GM19351 (cell line): ENCODE results near the gene ADGRG6.
"Not testable (repeated sequence)": the region's sequence is repeated elsewhere in the genome, so short reads cannot be mapped to it uniquely, and the experiment has no call there.

Experiments used
- ATAC-seq: cut with Tn5 transposase; IDR thresholded peaks from one replicate; pipeline ENCODE4 v1.9.1; 2021; ENCODE audit warnings: mild to moderate bottlenecking, moderate library complexity; ENCODE audit not compliant: unreplicated experiment

Gene ADGRG6

GRCh38 chr6:142404751-142405150, 102.9 kb downstream of the ADGRG6 start:
- ATAC-seq, result no peak

DNA sequence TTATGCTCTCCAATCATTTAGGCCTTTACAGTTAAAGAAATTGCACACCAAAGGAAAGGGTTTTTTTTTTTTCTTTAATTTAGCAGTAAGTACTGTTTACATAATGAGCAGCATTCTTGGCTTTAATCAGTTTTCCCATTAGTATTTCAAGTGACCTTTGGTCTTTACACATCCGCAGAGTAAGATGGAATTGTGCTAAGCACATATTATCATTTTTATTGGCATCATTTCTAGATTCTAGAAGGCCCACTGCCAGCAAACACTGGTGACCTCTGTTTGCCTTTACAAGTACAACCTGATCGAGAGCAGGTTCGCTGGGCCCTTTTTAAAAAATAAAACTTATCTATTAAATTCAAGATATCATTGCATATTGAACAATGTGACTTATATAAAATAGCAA, 104.3 kb downstream of the ADGRG6 start:
- ATAC-seq, result no peak

- ATAC-seq, result no peak
These were observed 106.0 kb downstream of the ADGRG6 start for GRCh38 chr6:142407685-142408273.

DNA sequence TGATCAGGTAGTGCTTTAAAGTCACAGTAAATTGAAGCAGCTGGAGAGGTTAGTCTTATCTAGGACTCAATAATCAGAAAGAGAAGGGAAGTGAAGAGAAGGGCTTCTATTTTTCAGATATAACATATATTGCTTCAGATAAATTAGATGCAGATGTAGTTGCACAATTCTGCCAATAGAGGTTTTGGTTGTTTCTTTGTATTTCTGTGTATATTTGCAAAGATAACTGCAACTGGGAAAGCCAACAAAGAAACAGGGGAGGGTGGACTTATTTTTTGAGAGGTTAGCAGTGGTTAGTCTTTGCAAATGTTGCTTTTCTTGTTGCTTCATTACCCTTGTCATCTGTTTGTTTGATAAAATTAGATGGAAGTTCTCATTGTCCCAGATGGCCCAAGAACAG, 106.6 kb downstream of the ADGRG6 start:
- ATAC-seq, result no peak

DNA sequence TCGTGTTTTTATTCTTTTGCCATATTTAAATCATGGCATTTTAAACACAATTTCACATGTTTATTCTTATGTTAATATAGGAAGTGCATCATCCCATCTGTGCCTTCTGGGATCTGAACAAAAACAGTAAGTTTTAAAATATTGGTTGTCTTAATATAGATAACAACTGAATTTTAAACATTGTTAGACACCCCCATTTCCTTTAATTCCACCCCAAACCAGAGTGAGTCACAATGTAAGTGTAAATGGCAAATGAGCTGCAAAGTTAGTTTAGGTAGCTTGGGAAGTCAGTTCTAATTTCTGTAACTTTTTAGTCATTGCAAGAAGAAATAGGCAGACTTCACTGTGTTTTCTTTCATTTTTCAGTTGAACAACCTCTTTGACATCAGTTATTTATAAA, 108.0 kb downstream of the ADGRG6 start:
- no peak for ATAC-seq

DNA sequence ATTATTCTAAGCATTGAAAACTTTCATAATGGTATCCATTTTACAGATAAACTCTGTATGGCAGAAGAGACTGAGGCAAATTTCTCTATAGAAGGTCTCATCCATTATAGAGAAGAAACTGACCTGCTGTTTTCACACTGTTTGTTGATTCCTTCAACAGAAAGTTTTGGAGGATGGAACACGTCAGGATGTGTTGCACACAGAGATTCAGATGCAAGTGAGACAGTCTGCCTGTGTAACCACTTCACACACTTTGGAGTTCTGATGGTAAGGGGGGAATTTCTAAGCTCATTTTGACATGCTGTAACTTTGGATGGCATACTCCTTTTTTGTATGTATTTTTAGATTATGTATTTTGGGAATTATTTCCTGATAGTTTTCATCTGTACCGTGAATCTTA, 109.3 kb downstream of the ADGRG6 start:
- ATAC-seq, result no peak

GRCh38 chr6:142412241-142412640, 110.4 kb downstream of the ADGRG6 start:
- no peak for ATAC-seq

GRCh38 chr6:142412658-142413057, 110.9 kb downstream of the ADGRG6 start:
- no peak for ATAC-seq

- no peak for ATAC-seq
These were observed 111.3 kb downstream of the ADGRG6 start for GRCh38 chr6:142413111-142413510.

GRCh38 chr6:142414462-142415250, 112.8 kb downstream of the ADGRG6 start:
- no peak for ATAC-seq

GRCh38 chr6:142416179-142416578, 114.4 kb downstream of the ADGRG6 start:
- no peak for ATAC-seq

GRCh38 chr6:142416686-142417085, 114.9 kb downstream of the ADGRG6 start:
- ATAC-seq, result no peak

GRCh38 chr6:142417331-142417750, 115.5 kb downstream of the ADGRG6 start:
- no peak for ATAC-seq

DNA sequence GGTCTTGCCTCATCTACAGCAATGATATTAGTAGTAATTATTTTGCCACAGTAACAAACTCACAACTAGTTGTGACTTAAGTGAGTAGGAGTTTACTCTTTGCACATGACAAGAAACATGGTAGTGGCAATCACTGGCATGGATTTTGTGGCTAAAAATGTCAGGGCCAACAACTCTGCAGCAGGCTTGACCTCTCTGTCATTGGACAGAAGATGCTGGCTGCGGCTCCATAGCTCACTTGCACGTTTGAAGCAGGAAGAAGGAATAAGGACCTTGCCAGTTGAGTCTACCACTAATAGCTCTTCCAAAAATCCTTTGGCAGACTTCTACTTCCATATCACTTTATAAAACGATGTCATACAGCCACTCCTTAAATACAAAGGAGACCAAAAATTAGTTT, 117.3 kb downstream of the ADGRG6 start:
- no peak for ATAC-seq

DNA sequence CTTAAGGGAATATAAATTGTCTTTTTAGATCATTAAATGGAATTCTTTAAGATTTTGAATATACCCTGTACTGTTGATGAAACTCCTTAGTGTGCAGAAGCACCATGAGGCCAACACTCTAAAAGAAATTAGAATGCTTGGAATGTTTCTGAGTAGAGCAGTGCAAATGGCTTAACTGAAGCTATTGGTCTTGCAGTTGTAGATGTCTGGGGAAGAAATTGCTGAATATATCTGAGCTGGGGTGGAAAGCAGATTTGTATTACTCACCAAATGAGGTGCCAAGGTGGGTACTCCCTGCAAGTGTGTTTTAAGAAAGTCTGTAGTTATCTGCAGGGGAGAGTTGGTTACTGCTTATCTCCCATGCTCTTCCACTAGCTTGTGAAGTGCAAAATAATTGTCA, 119.0 kb downstream of the ADGRG6 start:
- ATAC-seq, result no peak

GRCh38 chr6:142421285-142422117, 119.7 kb downstream of the ADGRG6 start:
- ATAC-seq, result no peak

GRCh38 chr6:142426444-142427132, 124.8 kb downstream of the ADGRG6 start:
- ATAC-seq, result not testable (repeated sequence)

- not testable (repeated sequence) for ATAC-seq
These were observed 126.7 kb downstream of the ADGRG6 start for GRCh38 chr6:142428468-142428867.

DNA sequence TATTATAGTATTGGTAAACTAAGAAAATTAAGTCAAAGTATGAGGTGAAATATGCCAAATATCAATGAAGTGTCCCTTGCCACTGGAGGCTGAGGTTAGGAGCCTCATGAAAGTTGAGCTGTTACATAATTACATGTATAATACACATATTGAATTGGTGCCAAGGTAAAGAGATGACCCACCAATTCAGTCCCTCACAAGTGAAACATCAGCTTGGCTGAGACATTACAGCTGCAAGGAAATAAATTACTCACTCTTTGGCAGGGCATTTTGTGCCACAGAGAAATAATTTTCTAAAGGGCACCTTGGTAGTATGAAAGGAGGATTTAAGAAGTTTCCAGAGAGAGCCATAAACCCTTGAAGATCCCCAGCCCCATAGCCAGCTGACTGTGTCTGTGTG, 127.4 kb downstream of the ADGRG6 start:
- no peak for ATAC-seq

- no peak for ATAC-seq
These were observed 131.6 kb downstream of the ADGRG6 start for GRCh38 chr6:142433419-142433818.

DNA sequence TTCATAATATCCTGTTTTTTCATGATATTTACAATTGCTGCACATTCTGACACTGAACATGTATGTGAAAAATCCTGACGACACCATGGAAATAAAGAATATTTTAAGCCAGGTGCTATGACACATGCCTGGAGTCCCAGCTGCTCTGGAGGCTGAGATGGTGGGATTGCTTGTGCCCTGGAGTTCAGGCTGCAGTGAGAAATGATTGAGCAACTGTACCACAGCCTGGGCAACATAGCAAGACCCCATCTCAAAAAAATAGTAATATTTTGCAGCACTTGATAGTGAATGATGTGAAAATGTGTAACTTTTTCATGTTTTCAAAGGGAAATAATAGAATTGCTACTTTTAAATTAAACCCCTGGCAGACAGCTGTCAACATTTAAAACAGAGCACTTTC, 137.1 kb downstream of the ADGRG6 start:
- ATAC-seq, result no peak
